ENCODE data around the gene SELP.

SELP gene

DNA sequence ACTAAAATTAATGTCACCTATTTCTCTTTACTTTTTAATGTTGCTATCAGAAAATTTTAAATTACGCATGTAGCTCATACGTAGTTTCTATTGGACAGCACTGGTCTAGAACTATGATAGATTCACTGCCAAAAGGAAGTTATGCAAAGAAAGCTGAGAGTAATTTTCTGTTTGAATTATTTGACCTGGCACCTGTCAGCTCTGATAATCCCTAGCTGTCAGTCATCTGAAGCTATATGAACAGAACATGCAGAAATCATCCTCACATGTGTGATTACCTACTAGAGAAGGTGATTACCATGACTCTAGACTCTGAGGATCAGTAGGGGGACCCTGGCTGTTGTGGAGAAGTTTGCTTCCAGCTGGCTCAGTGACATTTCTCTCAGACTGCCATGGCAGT is 84.5 kb downstream of the SELP start (continued):
- no peak for TF ChIP-seq YY1 (tag by site-specific recombination; IDR thresholded peaks at IDR 0.05)
- no peak for TF ChIP-seq ZBTB20 (tag by site-specific recombination; IDR thresholded peaks at IDR 0.05)
- no peak for TF ChIP-seq ZNF19 (tag by site-specific recombination; IDR thresholded peaks at IDR 0.05; ENCODE audit: low read depth)
- no peak for TF ChIP-seq WT1 (tag by site-specific recombination; IDR thresholded peaks at IDR 0.05)
- no peak for TF ChIP-seq ZNF223 (tag by site-specific recombination; IDR thresholded peaks at IDR 0.05)

DNA sequence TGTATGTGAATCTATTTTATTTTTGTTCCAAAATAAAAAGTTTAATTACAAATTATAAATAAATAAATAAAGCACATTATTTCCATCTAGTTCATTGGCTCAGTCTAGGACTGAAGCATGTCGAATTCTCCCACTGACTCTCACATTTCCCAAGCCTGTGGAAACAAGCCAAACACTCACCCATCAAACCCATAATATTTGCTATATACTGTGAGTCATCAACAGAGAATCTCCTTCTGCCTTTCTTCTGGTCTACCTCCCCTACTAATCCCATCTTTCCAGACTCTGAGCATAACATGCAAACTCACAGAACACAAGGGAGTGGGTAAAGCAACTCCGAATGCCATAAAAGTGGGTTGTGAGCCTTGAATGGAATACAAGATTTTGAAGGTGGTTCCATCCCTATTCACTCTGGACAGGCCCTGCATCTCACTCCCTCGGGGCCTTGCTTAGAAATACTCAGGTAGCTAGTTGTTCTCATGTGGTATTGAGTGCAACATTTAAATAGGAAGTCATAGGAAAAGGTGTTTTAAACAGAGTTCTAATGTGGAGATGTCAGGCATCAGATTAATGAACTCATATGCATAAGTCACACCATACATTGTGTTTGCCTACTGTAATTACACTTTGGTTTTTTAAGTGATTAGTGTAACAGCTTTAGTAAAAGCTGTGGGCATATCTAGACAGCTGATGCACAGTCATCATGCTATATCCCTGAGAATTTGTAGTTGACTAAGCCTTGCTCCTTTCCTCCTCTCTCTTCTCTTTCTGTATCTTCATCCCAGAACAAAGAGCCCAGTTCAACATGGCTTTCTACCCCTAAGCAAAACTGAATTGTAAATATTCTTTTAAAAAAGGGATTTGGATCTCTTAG is 90.7 kb downstream of the SELP start:
- no peak for TF ChIP-seq ZNF555 (tag by site-specific recombination; conservative IDR thresholded peaks at IDR 0.05)
- 0 out of 2 replicates have a peak, but pooled peaks have one; percentile 43 for TF ChIP-seq ZFP37 (tag by site-specific recombination; IDR thresholded peaks at IDR 0.05)
- H3K27ac ChIP-seq (ENCODE audit: extremely low read depth, low read depth, low read length): no peak overlapping the region
- POLR2A ChIA-PET: no interaction called here
- no peaks in the 10 kb centered on the region for H3K4me1 ChIP-seq (ENCODE audit: control insufficient read depth, insufficient read depth, low read length)
- no peaks in the 10 kb centered on the region for H3K36me3 ChIP-seq (ENCODE audit: control insufficient read depth in 2 of 2, insufficient read depth in 1 of 2, low read length in 2 of 2)
- CTCF ChIA-PET: interaction anchor here (0.6 kb wide), 1 partner anchor 1085 kb away, joined by 3 read pairs; no protein-coding TSS in a partner anchor
- H3K9me3 ChIP-seq (ENCODE audit: control insufficient read depth, insufficient read depth, low read depth, low read length): no peaks in the 10 kb centered on the region
- no peak overlapping the region for H3K4me3 ChIP-seq (ENCODE audit: low read depth, low read length)

All from HEK293 (cell line).